Neuronal stem cell (in vitro differentiated cells): ENCODE results near the gene C16orf87.
"Not testable (repeated sequence)": the region's sequence is repeated elsewhere in the genome, so short reads cannot be mapped to it uniquely, and the experiment has no call there.

ENCODE experiments used
- DNase-seq: peaks from one replicate; pipeline ENCODE4 v3.0.0-alpha.2; 2013; ENCODE audit warnings: low spot score
- H2AFZ ChIP-seq: one replicate; pipeline ENCODE4 v1.6.1; 2013; ENCODE audit warnings: mild to moderate bottlenecking, low read length, inconsistent platforms
- H2AK5ac ChIP-seq: 2 replicates; pipeline ENCODE4 v1.6.1; 2013; ENCODE audit warnings: low read depth, mild to moderate bottlenecking, inconsistent platforms, low read length, moderate library complexity, mixed read lengths
- H2BK120ac ChIP-seq: 2 replicates; pipeline ENCODE4 v1.6.1; 2013; ENCODE audit warnings: low read depth, mild to moderate bottlenecking, inconsistent platforms, low read length, moderate library complexity, mixed read lengths
- H2BK12ac ChIP-seq: one replicate; pipeline ENCODE4 v1.6.1; 2013; ENCODE audit warnings: low read length, inconsistent platforms
- H2BK15ac ChIP-seq: 2 replicates; pipeline ENCODE4 v1.6.1; 2013; ENCODE audit warnings: mild to moderate bottlenecking, low read length, inconsistent platforms, mixed read lengths
- H2BK5ac ChIP-seq: one replicate; pipeline ENCODE4 v1.6.1; 2013; ENCODE audit warnings: inconsistent platforms, mild to moderate bottlenecking, low read length, moderate library complexity
- H3K14ac ChIP-seq: one replicate; pipeline ENCODE4 v1.6.1; 2013; ENCODE audit warnings: low read length, inconsistent platforms
- H3K18ac ChIP-seq: 2 replicates; pipeline ENCODE4 v1.6.1; 2013; ENCODE audit warnings: low read length, inconsistent platforms
- H3K23ac ChIP-seq: 2 replicates; pipeline ENCODE4 v1.6.1; 2013; ENCODE audit warnings: low read depth, mild to moderate bottlenecking, mixed read lengths, low read length, inconsistent platforms; ENCODE audit not compliant: poor library complexity
- H3K27ac ChIP-seq: replicated peaks from 3 replicates; pipeline ENCODE4 v1.5.1; 2013; ENCODE audit warnings: low read length, inconsistent platforms
- H3K27me3 ChIP-seq, 3 experiments: 2 replicates each; pipeline ENCODE4 v1.6.1; 2013; ENCODE audit warnings: low read length in 3 of 3, mild to moderate bottlenecking in 2 of 3, inconsistent platforms in 1 of 3, low read depth in 1 of 3, mixed read lengths in 1 of 3, moderate library complexity in 1 of 3; ENCODE audit not compliant: control insufficient read depth in 3 of 3, insufficient read depth in 3 of 3
- H3K36me3 ChIP-seq, 2 donors: replicated peaks in 1 of 2; 2 replicates each; pipeline ENCODE4 v1.6.1; 2013; ENCODE audit warnings: low read length in 2 of 2; ENCODE audit not compliant: control insufficient read depth in 2 of 2, insufficient read depth in 2 of 2
- H3K4ac ChIP-seq: 2 replicates; pipeline ENCODE4 v1.6.1; 2013; ENCODE audit warnings: inconsistent platforms, mild to moderate bottlenecking, low read length, moderate library complexity
- H3K4me1 ChIP-seq, 2 donors: 1 replicate in 1 of 2; 2 replicates in 1 of 2; pipeline ENCODE4 v1.6.1; 2013; ENCODE audit warnings: low read length in 2 of 2, low read depth in 1 of 2; ENCODE audit not compliant: control insufficient read depth in 2 of 2, insufficient read depth in 1 of 2
- H3K4me2 ChIP-seq: one replicate; pipeline ENCODE4 v1.6.1; 2013; ENCODE audit warnings: mild to moderate bottlenecking, low read length, inconsistent platforms; ENCODE audit not compliant: insufficient read depth, poor library complexity, severe bottlenecking
- H3K4me3 ChIP-seq, 2 donors: 2 replicates each; pipeline ENCODE4 v1.5.1; 2013; ENCODE audit warnings: low read length in 2 of 2, mild to moderate bottlenecking in 2 of 2, inconsistent platforms in 1 of 2, moderate library complexity in 1 of 2
- H3K79me1 ChIP-seq: one replicate; pipeline ENCODE4 v1.6.1; 2013; ENCODE audit warnings: low read depth, mild to moderate bottlenecking, inconsistent platforms, low read length, moderate library complexity
- H3K9ac ChIP-seq: one replicate; pipeline ENCODE4 v1.6.1; 2013; ENCODE audit warnings: mild to moderate bottlenecking, low read depth, low read length, inconsistent platforms; ENCODE audit not compliant: poor library complexity
- H3K9me3 ChIP-seq, 2 donors: replicated peaks in 1 of 2; 2 replicates each; pipeline versions ENCODE3 to v1.6.1; 2013; ENCODE audit warnings: low read length in 2 of 2, mild to moderate bottlenecking in 2 of 2, inconsistent platforms in 1 of 2, low read depth in 1 of 2, mixed read lengths in 1 of 2, moderate library complexity in 1 of 2; ENCODE audit not compliant: control insufficient read depth in 2 of 2, insufficient read depth in 1 of 2
- H4K8ac ChIP-seq: one replicate; pipeline ENCODE4 v1.6.1; 2013; ENCODE audit warnings: low read depth, mild to moderate bottlenecking, inconsistent platforms, low read length, moderate library complexity
- H4K91ac ChIP-seq: one replicate; pipeline ENCODE4 v1.6.1; 2013; ENCODE audit warnings: low read length, low read depth, mild to moderate bottlenecking, inconsistent platforms; ENCODE audit not compliant: poor library complexity
- whole genome bisulfite sequencing, 2 donors: extraction: QIAGEN DNeasy Blood & Tissue Kit; methylation state at CpG; one replicate each; pipeline ENCODE4 v1.1.7; 2013; ENCODE audit warnings: missing lambda C conversion rate in 2 of 2, mixed read lengths in 1 of 2; ENCODE audit not compliant: insufficient read length in 2 of 2, insufficient replicate concordance in 1 of 2; ENCODE audit errors: extremely low coverage in 2 of 2; 5-methylcytosine and 5-hydroxymethylcytosine counted together

The C16orf87 gene

DNA sequence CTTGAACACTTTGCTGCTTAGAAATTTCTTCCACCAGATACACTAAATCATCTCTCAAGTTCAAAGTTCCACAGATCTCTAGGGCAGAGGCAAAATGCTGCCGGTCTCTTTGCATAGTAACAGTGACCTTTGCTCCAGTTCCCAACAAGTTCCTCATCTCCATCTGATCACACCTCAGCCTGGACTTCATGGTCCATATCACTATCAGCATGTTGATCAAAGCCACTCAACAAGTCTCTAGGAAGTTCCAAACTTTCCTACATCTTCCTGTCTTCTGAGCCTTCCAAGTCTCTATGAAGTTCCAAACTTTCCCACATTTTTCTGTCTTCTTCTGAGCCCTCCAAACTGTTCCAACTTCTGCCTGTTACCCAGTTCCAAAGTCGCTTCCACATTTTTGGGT is 37.9 kb upstream of the C16orf87 start:
- not testable (repeated sequence) for H3K9ac ChIP-seq, H3K23ac ChIP-seq, H4K8ac ChIP-seq, H3K27me3 ChIP-seq, H3K27ac ChIP-seq, H3K14ac ChIP-seq, H3K4me1 ChIP-seq, H3K9me3 ChIP-seq, H2BK12ac ChIP-seq, H2BK15ac ChIP-seq, H3K4me3 ChIP-seq, H3K36me3 ChIP-seq, H2BK5ac ChIP-seq, H3K18ac ChIP-seq, H2AFZ ChIP-seq, H4K91ac ChIP-seq, H3K79me1 ChIP-seq, H3K4ac ChIP-seq, H2AK5ac ChIP-seq, H3K4me2 ChIP-seq, H2BK120ac ChIP-seq, DNase-seq
- WGBS, 2 donors, result no CpG with 5 or more reads among the region's 2 CpGs

DNA sequence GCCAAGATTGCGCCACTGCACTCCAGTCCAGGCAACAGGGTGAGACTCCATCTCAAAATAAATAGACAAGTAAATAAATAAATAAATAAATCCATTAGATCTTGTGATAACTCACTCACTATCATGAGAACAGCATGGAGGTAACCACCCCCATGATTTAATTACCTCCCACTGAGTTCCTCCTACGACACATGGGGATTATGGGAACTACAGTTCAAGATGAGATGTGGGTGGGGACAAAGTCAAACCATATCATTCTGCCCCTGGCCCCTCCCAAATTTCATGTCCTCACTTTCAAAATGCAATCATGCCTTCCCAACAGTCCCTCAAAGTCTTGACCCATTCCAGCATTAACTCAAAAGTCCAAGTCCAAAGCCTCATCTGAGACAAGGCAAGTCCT is 36.5 kb upstream of the C16orf87 start:
- H3K4me1 ChIP-seq, H2BK15ac ChIP-seq, H3K18ac ChIP-seq, DNase-seq, H2AK5ac ChIP-seq, H3K9ac ChIP-seq, H3K4me3 ChIP-seq, H3K36me3 ChIP-seq, H2BK5ac ChIP-seq, H4K8ac ChIP-seq, H2BK120ac ChIP-seq, H3K79me1 ChIP-seq, H3K23ac ChIP-seq, H3K4me2 ChIP-seq, H3K4ac ChIP-seq, H3K14ac ChIP-seq, H4K91ac ChIP-seq, H2BK12ac ChIP-seq, H3K27me3 ChIP-seq, H3K9me3 ChIP-seq, H3K27ac ChIP-seq, H2AFZ ChIP-seq: not testable (repeated sequence)
- no CpG with 5 or more reads among the region's 2 CpGs for WGBS, 2 donors

- no peaks in the 10 kb centered on the region for H3K4me1 ChIP-seq
- H3K36me3 ChIP-seq, result no peaks in the 10 kb centered on the region
- no peak overlapping the region for H2AFZ ChIP-seq
- no peaks in the 10 kb centered on the region for H3K79me1 ChIP-seq
- no CpG with 5 or more reads among the region's 1 CpG for WGBS, 2 donors
- no peak overlapping the region for H3K9ac ChIP-seq
- no peak overlapping the region for H2BK120ac ChIP-seq
- no peak overlapping the region for H3K27ac ChIP-seq
- H2BK12ac ChIP-seq, result no peak overlapping the region
- H2AK5ac ChIP-seq, result no peak overlapping the region
- H3K18ac ChIP-seq, result no peak overlapping the region
- no peak overlapping the region for H2BK5ac ChIP-seq
- H3K27me3 ChIP-seq, result no peaks in the 10 kb centered on the region
- H3K4me2 ChIP-seq, result no peak overlapping the region
- no peak overlapping the region for H3K4ac ChIP-seq
- H3K14ac ChIP-seq, result no peak overlapping the region
- H3K4me3 ChIP-seq, result no peak overlapping the region
- H4K8ac ChIP-seq, result no peak overlapping the region
- H4K91ac ChIP-seq, result no peak overlapping the region
- no peak overlapping the region for H3K23ac ChIP-seq
- no peaks in the 10 kb centered on the region for H3K9me3 ChIP-seq
- H2BK15ac ChIP-seq, result no peak overlapping the region
- no peak for DNase-seq
Measured at GRCh38 chr16:46866286-46866685, 35.3 kb upstream of the C16orf87 start.

- Histone ChIP-seq H2BK5ac (no peak overlapping the region), H3K4me2 (no peak overlapping the region), H4K91ac (no peak overlapping the region), H3K9me3 (no peaks in the 10 kb centered on the region), H2AFZ (no peak overlapping the region), H3K4me3 (no peak overlapping the region), H3K18ac (no peak overlapping the region), H2BK120ac (no peak overlapping the region), H3K27me3 (no peaks in the 10 kb centered on the region), H3K79me1 (no peaks in the 10 kb centered on the region), H2AK5ac (no peak overlapping the region), H3K4ac (no peak overlapping the region), H3K36me3 (no peaks in the 10 kb centered on the region), H3K23ac (no peak overlapping the region), H3K9ac (no peak overlapping the region), H3K4me1 (no peaks in the 10 kb centered on the region), H3K27ac (no peak overlapping the region), H2BK15ac (no peak overlapping the region), H4K8ac (no peak overlapping the region), H2BK12ac (no peak overlapping the region), H3K14ac (no peak overlapping the region)
- no CpG with 5 or more reads among the region's 16 CpGs for WGBS, 2 donors
- no peak for DNase-seq
Measured at GRCh38 chr16:46862555-46863447, 31.8 kb upstream of the C16orf87 start.
